Natural killer cell treated with Interleukin-12 subunit alpha and Interleukin-12 subunit beta and Interleukin-15 and Interleukin-18, amount 100 ng/mL, for 72 hours (primary cell): ENCODE measurements around the gene BTBD9. TPM values are rescaled to one million over a fixed set of nuclear protein-coding genes. Genes with fewer than 3 reads are reported as not detected.
A peak's percentile ranks its signal among the peaks of the same experiment; 100 is the strongest.

Experiments used
- ATAC-seq, 2 donors: fragments of 150-1000 bp; cut with Tn5 transposase in 1 of 2; sonication (Bioruptor Pico), chemical (Tn5 transposase) in 1 of 2; 2 replicates each; pipeline ENCODE4 v1.10.0; 2021
- DNase-seq: peaks from one replicate; pipeline ENCODE4 v3.0.0; 2022; ENCODE audit warnings: low spot score
- H3K27ac Mint-ChIP-seq, 2 donors: 1 replicate in 1 of 2; 2 replicates in 1 of 2; pipeline ENCODE4 v1.8.0; 2022; ENCODE audit warnings: mixed read lengths in 2 of 2, mild to moderate bottlenecking in 1 of 2, moderate library complexity in 1 of 2
- H3K27me3 Mint-ChIP-seq, 2 donors: 1 replicate in 1 of 2; 2 replicates in 1 of 2; pipeline ENCODE4 v1.8.0; 2022; ENCODE audit warnings: mixed read lengths in 2 of 2
- H3K36me3 Mint-ChIP-seq: one replicate; pipeline ENCODE4 v1.8.0; 2022; ENCODE audit warnings: mixed read lengths
- H3K4me1 Mint-ChIP-seq, 2 donors: 1 replicate in 1 of 2; 2 replicates in 1 of 2; pipeline ENCODE4 v1.8.0; 2022; ENCODE audit warnings: low read depth in 2 of 2, mixed read lengths in 2 of 2, mild to moderate bottlenecking in 1 of 2
- H3K4me3 Mint-ChIP-seq: one replicate; pipeline ENCODE4 v1.8.0; 2022; ENCODE audit warnings: mixed read lengths
- H3K9me3 Mint-ChIP-seq: 2 replicates; pipeline ENCODE4 v1.8.0; 2022; ENCODE audit warnings: mixed read lengths
- total RNA-seq, 2 donors: library from RNA; stranded (reverse); gene quantifications; one replicate each; pipeline ENCODE4 v1.2.3, GENCODE V29; 2022

BTBD9 gene
- total RNA-seq, 2 donors from 2014 or later = 27.7 to 34.2 TPM

- Mint-ChIP-seq H3K4me1 (peaks cover 4 to 5% of the 10 kb centered on the region in 2 donors), H3K4me3 (no peak overlapping the region), H3K36me3 (no peaks in the 10 kb centered on the region), H3K9me3 (no peaks in the 10 kb centered on the region), H3K27ac (no peak overlapping the region), H3K27me3 (no peaks in the 10 kb centered on the region)
- ATAC-seq (no peak), DNase-seq (no peak)
These were observed 248.5 kb downstream of the BTBD9 start for GRCh38 chr6:38391206-38391605.

GRCh38 chr6:38389875-38390274, 249.9 kb downstream of the BTBD9 start:
- peaks cover 4 to 5% of the 10 kb centered on the region in 2 donors for H3K4me1 Mint-ChIP-seq
- H3K9me3 Mint-ChIP-seq = no peaks in the 10 kb centered on the region
- H3K36me3 Mint-ChIP-seq = no peaks in the 10 kb centered on the region
- ATAC-seq = no peak
- no peak overlapping the region for H3K4me3 Mint-ChIP-seq
- no peaks in the 10 kb centered on the region for H3K27me3 Mint-ChIP-seq
- DNase-seq = no peak
- no peak overlapping the region for H3K27ac Mint-ChIP-seq

DNA sequence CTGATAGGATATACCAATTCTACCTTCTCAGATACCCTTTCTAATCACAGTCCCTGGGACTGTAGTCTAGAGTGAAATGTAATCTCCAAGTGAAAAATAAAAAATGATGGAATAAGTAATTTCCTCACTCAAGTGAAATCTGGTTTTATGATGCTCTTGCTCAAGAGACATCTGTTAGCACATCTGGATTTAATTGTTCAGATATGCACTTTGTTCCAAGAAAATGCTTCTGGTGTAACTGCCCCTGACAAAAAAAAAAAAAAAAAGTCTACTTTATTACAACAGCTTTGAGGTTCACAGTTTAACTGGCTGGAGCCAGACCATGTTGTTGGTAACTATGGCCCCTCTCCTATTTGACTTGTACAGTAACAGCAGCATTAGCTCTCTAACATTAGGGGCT, 251.8 kb downstream of the BTBD9 start:
- Mint-ChIP-seq H3K4me1 (peaks cover 0 to 3% of the 10 kb centered on the region in 2 donors), H3K4me3 (no peak overlapping the region), H3K9me3 (no peaks in the 10 kb centered on the region), H3K27me3 (no peaks in the 10 kb centered on the region), H3K27ac (no peak overlapping the region), H3K36me3 (no peaks in the 10 kb centered on the region)
- DNase-seq = no peak
- ATAC-seq = no peak

DNA sequence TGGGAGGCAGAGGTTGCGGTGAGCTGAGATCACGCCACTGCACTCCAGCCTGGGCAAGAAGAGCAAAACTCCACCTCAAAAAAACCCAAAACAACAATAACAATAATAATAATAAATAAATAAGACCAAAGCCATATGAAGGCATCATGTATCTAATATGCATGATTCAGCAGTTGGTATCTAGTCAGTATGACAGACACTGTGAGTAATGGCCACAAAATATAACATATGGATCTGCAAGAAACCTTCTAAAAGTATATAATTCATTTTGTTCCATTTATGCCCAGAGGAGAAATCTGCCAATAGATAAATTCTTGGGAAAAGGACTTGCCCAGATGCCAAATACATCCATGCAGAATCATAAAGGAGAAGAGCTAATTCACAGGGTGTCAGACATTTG, 252.3 kb downstream of the BTBD9 start:
- Mint-ChIP-seq H3K9me3 (no peaks in the 10 kb centered on the region), H3K27me3 (no peaks in the 10 kb centered on the region), H3K4me1 (peaks cover 0 to 3% of the 10 kb centered on the region in 2 donors), H3K27ac (no peak overlapping the region), H3K36me3 (no peaks in the 10 kb centered on the region), H3K4me3 (no peak overlapping the region)
- ATAC-seq = no peak
- no peak for DNase-seq

- Mint-ChIP-seq H3K27me3 (no peaks in the 10 kb centered on the region), H3K9me3 (no peaks in the 10 kb centered on the region), H3K36me3 (no peaks in the 10 kb centered on the region), H3K4me3 (no peak overlapping the region), H3K4me1 (no peaks in the 10 kb centered on the region), H3K27ac (no peak overlapping the region)
- no peak for DNase-seq
- ATAC-seq = no peak
These were observed 260.9 kb downstream of the BTBD9 start for GRCh38 chr6:38378801-38379200.

- DNase-seq = no peak
- no peak for ATAC-seq
- Mint-ChIP-seq H3K27ac (no peak overlapping the region), H3K4me1 (no peaks in the 10 kb centered on the region), H3K27me3 (no peaks in the 10 kb centered on the region), H3K4me3 (no peak overlapping the region), H3K9me3 (no peaks in the 10 kb centered on the region), H3K36me3 (no peaks in the 10 kb centered on the region)
These were observed 263.8 kb downstream of the BTBD9 start for GRCh38 chr6:38375937-38376336.

DNA sequence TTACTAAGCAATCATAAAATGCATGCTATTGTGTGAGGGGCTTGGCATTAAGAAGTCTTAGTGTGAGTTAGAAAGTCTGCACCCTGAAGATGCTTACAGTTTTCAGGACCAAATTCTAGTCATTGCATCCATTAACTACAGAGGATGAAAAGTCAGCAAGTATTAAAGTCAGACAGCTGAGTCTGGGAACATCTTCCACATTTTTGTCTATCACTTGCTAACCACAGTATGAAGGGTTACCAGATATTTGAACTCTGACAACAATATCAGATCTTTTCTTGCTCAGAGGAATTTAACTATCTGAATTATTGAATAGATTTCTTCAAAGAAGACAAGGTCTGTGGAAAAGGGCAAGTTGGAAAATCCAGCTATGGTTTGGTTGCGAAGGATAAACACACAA, 264.4 kb downstream of the BTBD9 start:
- H3K4me3 Mint-ChIP-seq = no peak overlapping the region
- H3K27me3 Mint-ChIP-seq = no peaks in the 10 kb centered on the region
- no peaks in the 10 kb centered on the region for H3K36me3 Mint-ChIP-seq
- H3K27ac Mint-ChIP-seq = no peak overlapping the region
- H3K9me3 Mint-ChIP-seq = no peaks in the 10 kb centered on the region
- ATAC-seq (no peak), DNase-seq (no peak)
- H3K4me1 Mint-ChIP-seq = no peaks in the 10 kb centered on the region

GRCh38 chr6:38371881-38372280, 267.8 kb downstream of the BTBD9 start:
- H3K27ac Mint-ChIP-seq = no peak overlapping the region
- H3K4me1 Mint-ChIP-seq = peaks cover 0 to 5% of the 10 kb centered on the region in 2 donors
- H3K4me3 Mint-ChIP-seq = no peak overlapping the region
- no peaks in the 10 kb centered on the region for H3K36me3 Mint-ChIP-seq
- no peaks in the 10 kb centered on the region for H3K9me3 Mint-ChIP-seq
- no peak for ATAC-seq
- H3K27me3 Mint-ChIP-seq = no peaks in the 10 kb centered on the region
- no peak for DNase-seq

DNA sequence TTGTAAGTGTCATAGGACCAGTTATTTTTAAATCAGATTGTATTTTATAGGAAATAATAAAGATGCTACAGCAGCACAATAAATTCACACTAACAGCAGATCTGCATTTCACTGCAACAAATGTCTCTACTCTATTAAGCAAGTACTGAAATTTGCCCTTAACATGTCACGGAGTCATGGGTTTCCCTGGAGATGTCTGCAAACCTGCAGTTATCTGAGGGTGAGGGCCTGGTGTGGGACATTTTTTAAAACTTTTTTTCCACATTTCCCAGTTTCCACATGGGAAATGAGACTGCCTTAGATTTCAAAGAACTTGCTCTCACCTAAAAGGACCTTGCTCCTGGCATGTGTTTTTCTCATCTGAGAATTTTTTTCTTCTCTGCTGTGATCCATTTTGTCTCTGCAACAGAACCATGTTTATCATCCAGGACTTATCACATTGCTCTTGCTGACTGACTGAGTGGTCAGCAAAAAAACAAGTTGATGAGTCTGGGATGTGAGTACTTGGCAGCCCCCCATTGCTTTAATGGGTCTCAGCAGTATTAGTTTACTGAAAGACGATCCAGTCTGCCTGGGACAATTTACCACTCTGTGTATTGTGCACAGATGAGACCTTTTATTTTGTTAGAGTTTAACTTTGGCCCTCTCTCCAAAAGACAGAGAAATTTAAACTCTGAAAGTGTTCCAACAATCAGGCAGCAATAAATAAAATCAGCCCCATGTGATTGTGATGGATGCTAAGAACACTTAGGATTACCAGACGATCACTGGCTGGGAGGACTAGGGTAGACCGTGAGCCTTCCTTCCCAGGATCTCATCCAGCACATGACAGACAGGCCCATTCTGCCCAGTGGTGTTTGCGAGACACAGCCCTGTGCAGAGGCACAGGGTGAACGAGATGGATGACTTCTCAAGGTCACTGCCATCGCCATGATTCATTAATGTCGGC, 268.8 kb downstream of the BTBD9 start:
- Mint-ChIP-seq H3K27me3 (no peaks in the 10 kb centered on the region), H3K9me3 (no peaks in the 10 kb centered on the region), H3K36me3 (no peaks in the 10 kb centered on the region), H3K4me3 (no peak overlapping the region), H3K27ac (no peak overlapping the region), H3K4me1 (peaks cover 0 to 5% of the 10 kb centered on the region in 2 donors)
- no peak for DNase-seq
- no peak for ATAC-seq

- H3K27ac Mint-ChIP-seq = no peak overlapping the region
- peaks cover 0 to 5% of the 10 kb centered on the region in 2 donors for H3K4me1 Mint-ChIP-seq
- H3K9me3 Mint-ChIP-seq = no peaks in the 10 kb centered on the region
- H3K36me3 Mint-ChIP-seq = no peaks in the 10 kb centered on the region
- ATAC-seq (no peak), DNase-seq (no peak)
- no peak overlapping the region for H3K4me3 Mint-ChIP-seq
- no peaks in the 10 kb centered on the region for H3K27me3 Mint-ChIP-seq
These were observed 272.5 kb downstream of the BTBD9 start for GRCh38 chr6:38367231-38367630.

GRCh38 chr6:38366234-38366633, 273.5 kb downstream of the BTBD9 start:
- H3K27me3 Mint-ChIP-seq = no peaks in the 10 kb centered on the region
- H3K4me1 Mint-ChIP-seq = peaks cover 0 to 5% of the 10 kb centered on the region in 2 donors
- no peaks in the 10 kb centered on the region for H3K36me3 Mint-ChIP-seq
- DNase-seq (no peak), ATAC-seq (no peak)
- H3K9me3 Mint-ChIP-seq = no peaks in the 10 kb centered on the region
- H3K4me3 Mint-ChIP-seq = no peak overlapping the region
- no peak overlapping the region for H3K27ac Mint-ChIP-seq

DNA sequence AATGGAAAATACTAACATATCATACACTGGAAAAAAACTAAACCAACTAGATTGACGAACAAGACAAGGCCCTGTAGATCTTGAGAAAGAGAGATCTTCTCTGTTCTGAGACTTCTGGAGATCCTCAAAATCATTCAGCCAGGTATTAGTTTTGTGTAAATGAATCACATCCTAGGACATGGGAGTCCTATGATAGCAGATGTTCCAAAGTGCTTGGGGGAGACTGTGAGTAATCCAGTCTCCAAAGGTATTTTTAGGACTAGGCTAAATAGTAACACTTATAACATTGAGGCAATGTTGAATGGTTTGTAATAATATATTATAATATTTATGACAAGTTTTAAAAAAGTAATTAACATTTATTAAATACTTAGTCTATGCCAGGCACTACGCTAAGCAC, 275.0 kb downstream of the BTBD9 start:
- Mint-ChIP-seq H3K4me3 (no peak overlapping the region), H3K27me3 (no peaks in the 10 kb centered on the region), H3K27ac (no peak overlapping the region), H3K36me3 (no peaks in the 10 kb centered on the region), H3K9me3 (no peaks in the 10 kb centered on the region), H3K4me1 (peaks cover 0 to 5% of the 10 kb centered on the region in 2 donors)
- no peak for ATAC-seq
- DNase-seq = no peak

GRCh38 chr6:38364127-38364526, 275.6 kb downstream of the BTBD9 start:
- Mint-ChIP-seq H3K4me1 (peaks cover 0 to under 1% of the 10 kb centered on the region in 2 donors), H3K9me3 (no peaks in the 10 kb centered on the region), H3K27ac (no peak overlapping the region), H3K36me3 (no peaks in the 10 kb centered on the region), H3K4me3 (no peak overlapping the region), H3K27me3 (no peaks in the 10 kb centered on the region)
- no peak for ATAC-seq
- DNase-seq = no peak

GRCh38 chr6:38355519-38355918, 284.2 kb downstream of the BTBD9 start:
- no peaks in the 10 kb centered on the region for H3K9me3 Mint-ChIP-seq
- peak overlapping the region in 1 of 2 donors; percentile 47 for H3K27ac Mint-ChIP-seq
- DNase-seq = no peak
- no peaks in the 10 kb centered on the region for H3K27me3 Mint-ChIP-seq
- peak in 1 of 2 donors; percentile 61 for ATAC-seq
- no peaks in the 10 kb centered on the region for H3K36me3 Mint-ChIP-seq
- peaks cover 7 to 42% of the 10 kb centered on the region in 2 donors for H3K4me1 Mint-ChIP-seq
- H3K4me3 Mint-ChIP-seq = peak overlapping the region; percentile 58
